GM12892 (cell line): ENCODE measurements around the gene PCAT7.
"Not testable (repeated sequence)": the region's sequence is repeated elsewhere in the genome, so short reads cannot be mapped to it uniquely, and the experiment has no call there.

Source experiments
- DNase-seq: peaks from one replicate; pipeline ENCODE4 v3.0.0; 2011; ENCODE audit not compliant: insufficient read length
- FAIRE-seq: peaks from 2 replicates; lab custom pipeline; 2011; peaks lifted over from hg19 to GRCh38; lab: Jason Lieb, UNC
- POLR2A ChIP-seq: IDR thresholded peaks from 2 replicates; pipeline ENCODE4 v1.6.1; 2011; ENCODE audit warnings: low read depth, low read length, control low read depth
- POLR2AphosphoS5 ChIP-seq: IDR thresholded peaks from 2 replicates; pipeline ENCODE4 v1.6.1; 2011; ENCODE audit warnings: low read depth, low read length, control low read depth
- TAF1 ChIP-seq: IDR thresholded peaks from 2 replicates; pipeline ENCODE4 v1.6.1; 2011; ENCODE audit warnings: low read depth, mild to moderate bottlenecking, control low read depth, low read length, borderline replicate concordance

Gene PCAT7

DNA sequence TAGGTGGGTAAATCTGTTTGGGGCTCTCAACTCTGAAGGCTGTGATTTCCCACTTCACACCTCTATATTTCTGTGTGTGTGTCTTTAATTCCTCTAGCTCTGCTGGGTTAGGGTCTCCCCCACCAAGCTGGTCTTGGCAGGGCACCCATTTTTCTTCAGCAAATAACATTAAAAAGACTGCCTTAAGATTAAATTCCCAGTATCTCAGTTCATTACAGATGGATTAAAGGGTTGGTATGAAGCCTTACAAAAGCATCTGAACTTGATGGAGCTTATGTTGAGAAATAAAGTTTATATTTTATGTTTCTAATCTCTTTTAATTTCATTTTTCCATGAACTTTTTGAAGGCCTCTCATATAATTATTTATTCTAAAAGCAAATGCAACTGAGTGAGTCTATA lies 11.7 kb downstream of the PCAT7 start:
- TF ChIP-seq POLR2A: no peak
- FAIRE-seq: no peak
- DNase-seq: no peak

GRCh38 chr9:94567271-94567670 lies 12.4 kb downstream of the PCAT7 start:
- no peak for DNase-seq
- TF ChIP-seq POLR2AphosphoS5: no peak
- no peak for TF ChIP-seq TAF1
- TF ChIP-seq POLR2A: no peak
- FAIRE-seq: no peak

- no peak for FAIRE-seq
- DNase-seq: no peak
- TF ChIP-seq POLR2AphosphoS5 (no peak), TAF1 (no peak), POLR2A (no peak)
These were observed 13.5 kb downstream of the PCAT7 start for GRCh38 chr9:94568250-94568889.

GRCh38 chr9:94568972-94569712 lies 14.3 kb downstream of the PCAT7 start:
- no peak for TF ChIP-seq TAF1
- no peak for TF ChIP-seq POLR2A
- no peak for TF ChIP-seq POLR2AphosphoS5
- FAIRE-seq (no peak), DNase-seq (no peak)

DNA sequence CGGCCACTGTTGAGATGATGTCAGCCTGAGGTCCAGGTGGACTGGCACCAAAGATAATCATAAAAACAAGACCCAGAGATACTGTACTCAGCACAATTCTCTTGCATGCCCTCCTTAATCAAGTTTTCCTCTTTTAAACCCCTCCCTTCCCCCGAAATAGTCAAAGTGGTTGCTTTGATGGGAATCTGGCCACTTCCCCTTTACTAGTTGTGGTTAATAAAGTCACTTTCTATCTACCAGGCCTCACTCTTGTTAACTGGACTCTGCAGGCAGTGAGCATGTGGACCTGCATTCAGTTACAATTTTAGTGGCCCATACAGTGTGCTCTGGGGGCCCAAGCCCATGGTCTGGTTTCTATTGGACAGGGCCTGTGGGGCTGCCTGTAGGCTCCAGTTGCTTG lies 21.2 kb downstream of the PCAT7 start:
- TF ChIP-seq POLR2A (no peak), POLR2AphosphoS5 (no peak), TAF1 (no peak)
- DNase-seq: no peak
- no peak for FAIRE-seq

DNA sequence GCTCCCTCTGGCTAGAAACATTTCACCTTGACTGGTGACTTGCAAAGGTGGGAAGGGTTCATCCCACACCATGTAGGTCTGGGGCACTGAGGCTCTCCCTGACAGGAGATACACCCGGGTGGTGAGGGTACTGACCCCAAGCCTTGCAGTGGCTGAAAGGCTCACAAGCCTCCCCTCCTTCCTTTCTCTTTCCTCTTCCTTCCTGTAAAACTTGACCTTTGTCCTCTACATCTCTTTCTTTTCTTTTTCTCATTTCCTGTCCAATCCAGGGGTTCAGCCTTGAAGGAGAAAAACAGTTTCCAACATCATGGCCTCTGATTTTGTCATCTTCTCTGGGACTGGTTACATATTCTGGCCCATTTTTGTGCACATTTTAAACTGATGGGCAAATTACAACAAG lies 22.2 kb downstream of the PCAT7 start:
- TF ChIP-seq POLR2A (no peak), TAF1 (no peak), POLR2AphosphoS5 (no peak)
- FAIRE-seq (no peak), DNase-seq (no peak)

DNA sequence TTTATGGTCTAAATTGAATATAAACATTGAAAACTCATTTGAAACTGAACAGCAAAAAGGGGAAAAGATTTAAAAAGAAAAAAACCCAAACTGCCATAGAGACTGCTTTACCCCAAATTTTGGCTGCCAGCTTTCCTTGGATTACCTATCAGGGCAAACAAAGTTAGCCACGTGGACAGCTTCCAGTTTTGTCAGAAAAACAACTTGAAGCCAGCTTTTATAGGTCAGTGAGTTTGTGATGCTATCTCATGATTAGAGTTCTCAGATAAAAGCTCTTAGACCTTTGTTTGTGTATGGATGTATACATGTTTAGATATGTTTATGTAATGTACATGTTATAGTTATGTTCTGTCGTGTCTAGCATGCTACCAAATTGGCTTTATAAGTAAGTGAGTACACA lies 22.7 kb downstream of the PCAT7 start:
- DNase-seq (no peak), FAIRE-seq (no peak)
- TF ChIP-seq POLR2A: no peak
- TF ChIP-seq POLR2AphosphoS5: no peak
- TF ChIP-seq TAF1: no peak

- DNase-seq (no peak), FAIRE-seq (no peak)
- no peak for TF ChIP-seq TAF1
- TF ChIP-seq POLR2AphosphoS5: no peak
- no peak for TF ChIP-seq POLR2A
These were observed 26.8 kb downstream of the PCAT7 start for GRCh38 chr9:94581728-94582127.

DNA sequence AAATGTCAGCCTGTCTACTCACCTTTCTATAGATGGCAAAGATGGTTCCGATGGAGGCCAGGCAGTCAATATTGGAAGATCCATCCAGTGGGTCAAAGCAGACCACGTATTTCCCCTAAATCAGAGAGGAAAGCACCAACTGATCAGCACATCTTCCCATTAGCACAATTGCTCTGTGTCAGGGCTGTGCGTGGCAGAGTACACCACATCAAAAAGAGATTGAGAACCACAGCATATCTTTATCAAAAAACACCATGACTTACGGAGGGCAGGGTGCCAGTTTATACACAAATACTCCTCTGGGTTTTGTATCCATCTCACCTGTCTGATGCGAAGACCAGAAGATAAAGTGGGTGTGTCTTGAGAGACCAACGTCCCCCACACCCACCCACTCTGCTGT lies 29.7 kb downstream of the PCAT7 start:
- DNase-seq: no peak
- TF ChIP-seq POLR2AphosphoS5 (no peak), POLR2A (no peak), TAF1 (no peak)
- FAIRE-seq: no peak

DNA sequence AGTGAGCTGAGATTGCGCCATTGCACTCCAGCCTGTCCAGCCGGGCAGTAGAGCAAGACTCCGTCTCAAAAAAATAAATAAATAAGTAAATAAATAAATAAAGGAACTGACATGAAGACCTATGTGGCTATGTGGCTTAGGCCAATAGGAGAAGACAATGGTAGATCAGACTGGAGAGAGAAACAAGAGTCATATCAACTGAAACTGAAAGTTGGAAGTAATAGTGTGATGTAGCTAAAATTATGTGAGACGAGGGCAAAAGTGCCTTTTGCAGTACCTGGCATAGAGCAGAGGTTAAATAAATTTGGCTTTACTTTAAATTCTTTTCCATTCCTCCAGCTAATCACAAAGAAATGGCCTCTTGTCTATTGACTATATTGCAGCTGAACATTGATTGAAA lies 31.4 kb downstream of the PCAT7 start:
- FAIRE-seq (no peak), DNase-seq (no peak)
- TF ChIP-seq POLR2A (no peak), POLR2AphosphoS5 (no peak), TAF1 (no peak)

GRCh38 chr9:94586814-94587213 lies 31.9 kb downstream of the PCAT7 start:
- TF ChIP-seq POLR2A: no peak
- no peak for TF ChIP-seq POLR2AphosphoS5
- DNase-seq (no peak), FAIRE-seq (no peak)

DNA sequence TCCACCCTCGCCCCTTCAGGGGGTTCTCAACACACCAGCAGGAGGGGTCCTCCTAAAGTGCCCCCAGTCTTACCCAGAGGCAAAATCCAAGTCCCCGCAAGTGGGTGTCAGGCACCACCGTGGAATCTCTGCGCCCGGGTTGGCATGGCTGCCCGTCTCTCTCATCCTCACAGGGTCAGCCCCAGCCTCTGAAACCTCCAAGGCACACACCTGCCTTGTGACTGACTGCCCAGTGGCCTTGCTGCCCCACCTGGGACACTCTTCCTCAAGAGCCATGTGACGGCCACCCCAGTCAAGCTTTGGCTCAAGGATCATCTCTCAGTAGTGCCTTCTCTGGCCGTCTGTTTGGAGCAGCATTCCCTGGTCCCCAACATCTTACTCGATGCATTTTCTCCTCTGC lies 33.8 kb downstream of the PCAT7 start:
- no peak for FAIRE-seq

GRCh38 chr9:94591046-94591545 lies 36.2 kb downstream of the PCAT7 start:
- FAIRE-seq, DNase-seq: not testable (repeated sequence)

More for the DNA sequence above, 33.8 kb downstream of the PCAT7 start:
- no peak for TF ChIP-seq POLR2AphosphoS5
- TF ChIP-seq POLR2A: no peak
- TF ChIP-seq TAF1: no peak
- no peak for DNase-seq
